Stimulated activated CD8-positive, alpha-beta memory T cell treated with anti-CD3 and anti-CD28 coated beads, Interleukin-2, amount 100 ng/mL, for 1 hour (primary cell): Measurements from ENCODE around the gene PKD2.

ENCODE experiments used
- DNase-seq, 2 donors: peaks; one replicate each; pipeline ENCODE4 v3.0.0-alpha.2; 2020; ENCODE audit warnings: low read depth in 2 of 2

The PKD2 gene

GRCh38 chr4:88027611-88028608 lies 20.5 kb downstream of the PKD2 start:
- DNase-seq, result no peak

GRCh38 chr4:88028946-88029345 lies 21.5 kb downstream of the PKD2 start:
- DNase-seq, result no peak

GRCh38 chr4:88029556-88029955 lies 22.1 kb downstream of the PKD2 start:
- DNase-seq, result no peak

GRCh38 chr4:88030565-88031310 lies 23.3 kb downstream of the PKD2 start:
- DNase-seq, result no peak

GRCh38 chr4:88033309-88033708 lies 25.9 kb downstream of the PKD2 start:
- DNase-seq, result no peak

- DNase-seq, result no peak
Observed at GRCh38 chr4:88035292-88035691, 27.9 kb downstream of the PKD2 start.

GRCh38 chr4:88037447-88037846 lies 30.0 kb downstream of the PKD2 start:
- DNase-seq, result no peak

GRCh38 chr4:88037936-88038335 lies 30.5 kb downstream of the PKD2 start:
- no peak for DNase-seq

GRCh38 chr4:88040707-88041106 lies 33.3 kb downstream of the PKD2 start:
- no peak for DNase-seq

GRCh38 chr4:88041626-88042025 lies 34.2 kb downstream of the PKD2 start:
- no peak for DNase-seq

- no peak for DNase-seq
Observed at GRCh38 chr4:88043001-88043400, 35.6 kb downstream of the PKD2 start.

GRCh38 chr4:88043586-88044340 lies 36.3 kb downstream of the PKD2 start:
- DNase-seq, result no peak

- DNase-seq, result no peak
Observed at GRCh38 chr4:88045021-88045420, 37.6 kb downstream of the PKD2 start.

- no peak for DNase-seq
Observed at GRCh38 chr4:88054229-88054628, 46.8 kb downstream of the PKD2 start.

- no peak for DNase-seq
Observed at GRCh38 chr4:88054901-88055300, 47.5 kb downstream of the PKD2 start.

- no peak for DNase-seq
Observed at GRCh38 chr4:88058295-88058694, 50.9 kb downstream of the PKD2 start.

GRCh38 chr4:88059766-88060165 lies 52.3 kb downstream of the PKD2 start:
- DNase-seq, result no peak

GRCh38 chr4:88060431-88060830 lies 53.0 kb downstream of the PKD2 start:
- no peak for DNase-seq

- DNase-seq, result no peak
Observed at GRCh38 chr4:88062311-88062710, 54.9 kb downstream of the PKD2 start.

GRCh38 chr4:88062843-88063242 lies 55.4 kb downstream of the PKD2 start:
- DNase-seq, result no peak

- no peak for DNase-seq
Observed at GRCh38 chr4:88063634-88064296, 56.3 kb downstream of the PKD2 start.

- no peak for DNase-seq
Observed at GRCh38 chr4:88064410-88064809, 57.0 kb downstream of the PKD2 start.
